ENCODE data around the gene SH3BGRL2.
A peak's percentile ranks its signal among the peaks of the same experiment; 100 is the strongest.
"Not testable (repeated sequence)": the region's sequence is repeated elsewhere in the genome, so short reads cannot be mapped to it uniquely, and the experiment has no call there.

The SH3BGRL2 gene

GRCh38 chr6:79650950-79651349 lies 19.8 kb downstream of the SH3BGRL2 start:
- DNase-seq = no peak

- DNase-seq = no peak
Measured at GRCh38 chr6:79656134-79656533, 25.0 kb downstream of the SH3BGRL2 start.

DNA sequence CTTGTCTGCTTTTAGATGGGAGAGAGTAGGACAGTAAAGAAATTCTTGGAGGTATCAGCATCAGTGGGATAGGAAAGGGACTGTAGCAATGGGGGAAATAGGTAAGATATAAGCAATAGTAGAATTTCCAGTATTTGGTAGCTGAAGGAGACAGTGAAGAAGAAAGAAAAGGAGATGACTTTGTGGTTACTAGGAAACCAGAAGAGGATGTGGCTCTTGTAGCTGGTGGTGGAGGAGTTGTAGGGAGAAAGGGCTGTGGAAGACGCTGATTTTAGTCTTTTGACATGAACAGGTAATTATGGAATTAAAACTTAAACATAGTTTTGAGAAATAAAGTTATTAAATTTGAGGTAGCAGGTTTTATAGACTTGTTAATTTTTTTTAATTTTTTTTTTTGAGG lies 26.1 kb downstream of the SH3BGRL2 start:
- DNase-seq = no peak

DNA sequence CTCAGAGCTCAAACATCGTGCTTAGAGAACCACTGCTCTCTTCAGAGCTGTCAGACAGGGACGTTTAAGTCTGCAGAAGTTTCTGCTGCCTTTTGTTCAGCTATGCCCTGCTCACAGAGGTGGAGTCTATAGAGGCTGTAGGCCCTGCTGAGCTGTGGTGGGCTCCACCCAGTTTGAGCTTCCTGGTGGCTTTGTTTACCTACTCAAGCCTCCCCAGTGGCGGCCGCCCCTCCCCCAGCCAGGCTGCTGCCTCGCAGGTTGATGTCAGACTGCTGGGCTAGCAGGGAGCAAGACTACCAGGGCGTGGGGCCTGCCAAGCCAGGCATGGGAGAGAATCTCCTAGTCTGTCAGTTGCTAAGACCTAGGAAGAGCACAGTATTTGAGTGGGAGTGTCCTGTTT lies 32.5 kb downstream of the SH3BGRL2 start:
- not testable (repeated sequence) for DNase-seq

DNA sequence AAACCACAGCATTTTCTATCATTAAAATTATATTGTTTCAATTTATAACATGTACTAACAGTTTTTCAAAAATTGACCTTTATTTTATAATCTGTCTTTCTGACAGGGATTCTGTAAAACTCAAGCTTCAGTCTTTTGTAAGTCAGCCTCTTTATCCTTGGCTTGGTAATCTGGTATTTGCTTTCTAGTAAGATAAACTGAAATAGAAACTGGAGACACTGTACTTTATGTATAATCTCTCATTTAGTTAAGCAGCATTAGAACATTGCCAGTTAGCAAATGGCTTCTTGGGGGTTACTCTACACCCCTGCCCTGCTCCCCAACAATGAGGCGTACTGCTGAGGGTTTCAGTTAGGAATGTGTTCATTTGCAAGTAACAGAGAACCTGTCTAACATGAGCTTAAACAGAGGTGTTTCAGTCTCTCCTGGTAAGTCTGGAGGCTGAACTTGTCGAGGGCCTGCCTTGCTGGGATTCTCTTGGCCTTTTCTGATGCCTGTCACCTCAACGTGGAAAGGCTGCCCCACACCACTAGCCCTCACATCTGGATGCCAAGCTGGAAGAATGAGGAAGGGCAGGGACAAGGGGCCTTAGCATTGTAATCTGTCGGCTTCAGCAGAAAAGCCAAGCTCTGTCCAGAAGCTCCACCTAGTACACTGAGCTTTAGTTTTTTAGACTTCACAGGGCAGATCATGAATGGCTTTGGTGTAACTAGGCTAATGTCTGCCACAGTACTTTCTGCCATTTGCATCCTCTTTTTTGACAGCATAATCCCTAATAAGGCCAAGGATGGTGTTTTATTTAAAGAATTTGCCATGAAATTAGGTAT lies 34.8 kb downstream of the SH3BGRL2 start:
- DNase-seq = no peak

DNA sequence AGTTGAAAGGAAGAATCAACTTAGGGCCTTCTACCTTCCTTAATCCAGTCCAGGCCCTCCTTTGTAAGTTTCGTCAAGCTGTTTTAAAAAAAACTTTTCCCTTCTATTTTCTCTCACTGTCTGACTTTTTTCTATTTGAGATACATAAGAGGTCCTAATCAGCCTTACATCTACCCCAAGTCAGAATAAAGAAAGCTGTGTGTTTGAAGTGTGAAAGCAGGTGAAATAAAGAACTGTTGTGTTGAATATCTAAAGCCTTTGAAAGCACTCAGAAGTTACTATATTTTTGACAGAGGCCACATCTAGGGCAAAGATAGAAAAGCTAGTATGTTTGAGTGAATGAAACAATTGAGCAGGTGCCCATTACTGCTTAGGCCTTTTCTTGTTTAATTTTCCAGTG lies 35.5 kb downstream of the SH3BGRL2 start:
- DNase-seq = peak; percentile 2

DNA sequence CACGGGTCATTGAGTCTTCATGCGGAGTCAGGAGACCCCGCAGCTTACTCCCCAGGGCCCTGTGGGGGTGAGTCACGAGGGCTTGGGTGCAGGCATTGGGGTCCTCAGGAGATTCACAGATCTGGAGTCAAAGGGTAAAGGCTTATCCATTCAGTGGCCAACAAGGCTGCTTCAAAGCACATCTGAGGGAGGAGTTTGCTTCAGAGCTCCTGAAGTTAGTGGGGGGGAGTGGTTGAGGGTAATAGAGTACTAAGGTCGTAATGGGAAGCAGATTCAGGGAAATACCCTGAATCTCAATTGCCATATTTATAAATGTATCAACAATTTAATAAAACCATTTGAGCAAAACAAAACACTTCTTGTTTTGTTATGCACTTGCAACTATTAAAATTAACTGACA lies 37.3 kb downstream of the SH3BGRL2 start:
- no peak for DNase-seq

DNA sequence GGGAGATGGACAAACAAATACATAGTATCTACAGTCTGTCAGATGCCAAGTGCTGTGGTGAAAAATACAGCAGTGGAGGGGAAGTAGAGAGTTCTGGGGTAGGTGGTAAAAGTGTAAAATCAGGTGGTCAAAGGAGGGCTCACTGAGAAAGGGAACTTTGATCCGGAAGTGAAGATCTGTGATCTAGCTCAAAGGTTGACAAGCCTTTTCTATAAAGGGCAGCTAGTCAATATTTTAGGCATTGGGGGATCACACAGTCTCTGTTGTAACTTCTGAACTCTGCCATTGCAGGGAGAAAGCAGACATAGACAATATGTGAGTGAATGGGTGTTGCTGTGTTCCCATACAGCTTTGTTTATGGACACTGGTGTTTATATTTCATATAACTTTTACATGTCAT lies 38.6 kb downstream of the SH3BGRL2 start:
- DNase-seq = no peak

GRCh38 chr6:79670789-79671188 lies 39.7 kb downstream of the SH3BGRL2 start:
- no peak for DNase-seq

- DNase-seq = peak; percentile 44
Measured at GRCh38 chr6:79671600-79672266, 40.6 kb downstream of the SH3BGRL2 start.

GRCh38 chr6:79672631-79673111 lies 41.5 kb downstream of the SH3BGRL2 start:
- peak; percentile 10 for DNase-seq

DNA sequence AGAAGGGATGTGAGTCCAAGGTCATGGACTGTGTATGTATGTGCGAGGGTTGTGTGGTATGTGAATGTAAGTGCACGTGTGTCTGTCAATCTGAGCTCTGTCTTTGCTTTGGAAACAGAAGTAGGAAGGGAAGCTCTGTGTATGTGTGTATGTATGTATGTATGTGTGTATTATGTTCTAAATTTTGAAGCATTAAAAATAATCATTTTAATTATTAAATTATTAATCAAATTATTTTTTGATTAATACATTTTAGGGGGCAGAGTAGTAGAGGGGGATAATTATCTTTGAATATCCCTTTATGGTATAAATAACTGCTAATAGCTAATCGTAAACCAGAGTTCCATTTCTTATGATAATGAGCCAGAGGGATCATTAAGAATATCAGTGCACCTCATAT lies 42.8 kb downstream of the SH3BGRL2 start:
- no peak for DNase-seq

GRCh38 chr6:79676785-79677736 lies 45.9 kb downstream of the SH3BGRL2 start:
- no peak for DNase-seq

GRCh38 chr6:79682682-79683081 lies 51.6 kb downstream of the SH3BGRL2 start:
- not testable (repeated sequence) for DNase-seq

DNA sequence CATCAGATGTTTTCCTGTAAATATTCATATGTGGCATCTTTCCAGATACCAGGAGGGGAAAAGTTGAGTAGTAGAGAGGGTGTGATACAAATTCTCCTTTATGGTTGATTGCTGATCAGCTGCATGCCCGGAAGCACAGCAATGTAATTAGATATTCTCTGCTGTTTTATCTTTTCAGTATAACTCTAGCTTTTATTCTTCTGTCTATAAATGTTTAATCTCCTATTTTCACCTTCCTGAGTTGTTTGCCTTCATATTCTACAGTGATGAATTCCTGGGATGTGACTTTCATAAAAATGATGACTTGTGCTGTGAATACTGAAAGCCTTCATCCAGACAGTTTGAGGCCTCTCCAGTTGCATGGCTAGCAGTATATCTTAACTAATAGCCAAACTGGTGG lies 53.7 kb downstream of the SH3BGRL2 start:
- DNase-seq = no peak

- DNase-seq = no peak
Measured at GRCh38 chr6:79686707-79687309, 55.7 kb downstream of the SH3BGRL2 start.

DNA sequence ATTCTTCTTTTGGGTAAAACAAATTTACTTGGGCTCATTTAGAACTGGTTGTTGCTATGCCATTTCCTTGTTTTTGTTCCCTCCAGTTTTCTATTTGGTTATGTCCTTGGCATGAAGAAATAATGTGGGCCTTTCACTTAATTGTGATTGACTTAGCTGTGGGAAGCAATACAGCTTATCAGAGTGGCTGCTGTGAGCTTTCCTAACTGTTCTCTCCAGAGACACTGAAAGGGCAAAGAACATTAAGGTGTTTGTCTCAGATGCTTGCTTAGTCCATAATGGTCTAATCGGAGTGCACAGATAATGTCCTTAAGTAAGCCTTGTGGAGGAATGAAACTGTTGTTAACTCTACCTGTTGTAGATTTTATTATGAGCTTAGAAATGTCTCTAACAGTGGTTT lies 56.6 kb downstream of the SH3BGRL2 start:
- no peak for DNase-seq

GRCh38 chr6:79694156-79694555 lies 63.0 kb downstream of the SH3BGRL2 start:
- no peak for DNase-seq

- no peak for DNase-seq
Measured at GRCh38 chr6:79694623-79695343, 63.7 kb downstream of the SH3BGRL2 start.

- DNase-seq = no peak
Measured at GRCh38 chr6:79697430-79697829, 66.3 kb downstream of the SH3BGRL2 start.

DNA sequence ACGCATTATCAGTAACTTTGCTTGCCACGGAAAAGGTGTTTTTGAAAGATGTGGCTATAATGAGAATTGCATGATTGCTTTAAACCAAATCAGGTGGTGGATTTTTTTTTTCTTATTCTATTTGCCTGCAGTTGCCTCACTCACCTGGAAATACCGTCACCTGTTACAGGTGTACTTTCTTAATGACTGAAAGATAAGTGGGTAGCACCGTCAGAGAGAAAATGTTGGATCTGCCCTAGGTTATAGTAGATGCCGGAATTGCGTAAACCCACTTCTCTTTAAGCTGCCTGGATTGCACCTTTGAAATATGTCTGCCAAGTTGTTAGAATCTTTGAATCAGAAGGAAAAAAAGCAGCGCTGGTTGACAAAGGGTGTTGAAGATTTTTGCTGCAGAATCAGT lies 68.5 kb downstream of the SH3BGRL2 start:
- DNase-seq = no peak

- peak; percentile 15 for DNase-seq
Measured at GRCh38 chr6:79702691-79703090, 71.6 kb downstream of the SH3BGRL2 start.

Data from CD4-positive, alpha-beta T cell treated with Interleukin-17A for 1 hour (primary cell).